Vagina (tissue), 2 donors: ENCODE results near the gene ZNF76.

ENCODE experiments used
- POLR2A ChIP-seq, 2 donors: fragments of 450-650 bp; IDR thresholded peaks; one replicate each; pipeline ENCODE4 v1.6.1; 2017; ENCODE audit warnings: antibody characterized with exemption in 2 of 2, mild to moderate bottlenecking in 2 of 2, moderate library complexity in 2 of 2
- TF ChIP-seq, protein P1 (sequence below), 3 experiments: fragments of 450-650 bp in 2 of 3; fragments of 200-600 bp in 1 of 3; sonication (generic) in 1 of 3; IDR thresholded peaks; one replicate each; pipeline ENCODE4 v1.5.1; 2017 to 2019; ENCODE audit warnings: antibody characterized with exemption in 3 of 3, mild to moderate bottlenecking in 2 of 3, moderate library complexity in 2 of 3

DNA sequence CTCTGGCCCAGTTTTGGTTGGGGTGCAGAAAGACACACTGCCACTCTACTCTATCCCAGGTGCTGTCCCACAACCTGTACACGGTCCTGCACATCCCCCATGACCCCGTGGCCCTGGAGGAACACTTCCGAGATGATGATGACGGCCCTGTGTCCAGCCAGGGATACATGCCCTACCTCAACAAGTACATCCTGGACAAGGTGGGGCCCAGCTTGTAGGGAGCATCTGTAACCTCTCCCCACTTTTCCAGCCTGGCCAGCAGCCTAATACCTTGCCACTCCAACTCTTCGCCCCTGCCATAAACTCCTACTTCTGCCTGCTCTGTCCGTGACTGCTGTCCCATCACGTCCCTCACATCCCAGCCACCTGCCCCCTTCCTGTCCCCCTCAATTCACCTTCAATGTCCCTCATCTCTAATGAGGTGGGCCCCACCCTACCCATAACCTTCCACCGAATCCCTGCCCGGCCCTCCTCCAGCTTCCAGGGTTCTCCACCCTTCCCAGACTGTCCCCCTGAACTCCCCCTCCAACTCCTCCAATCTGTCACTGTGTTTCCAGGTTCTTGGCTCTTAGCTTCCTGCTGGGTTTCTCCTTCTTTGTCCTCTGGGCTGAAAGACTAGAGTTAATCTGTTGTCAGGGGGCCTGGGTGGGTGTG lies 50.2 kb downstream of the ZNF76 start:
- TF ChIP-seq, protein P1, sequence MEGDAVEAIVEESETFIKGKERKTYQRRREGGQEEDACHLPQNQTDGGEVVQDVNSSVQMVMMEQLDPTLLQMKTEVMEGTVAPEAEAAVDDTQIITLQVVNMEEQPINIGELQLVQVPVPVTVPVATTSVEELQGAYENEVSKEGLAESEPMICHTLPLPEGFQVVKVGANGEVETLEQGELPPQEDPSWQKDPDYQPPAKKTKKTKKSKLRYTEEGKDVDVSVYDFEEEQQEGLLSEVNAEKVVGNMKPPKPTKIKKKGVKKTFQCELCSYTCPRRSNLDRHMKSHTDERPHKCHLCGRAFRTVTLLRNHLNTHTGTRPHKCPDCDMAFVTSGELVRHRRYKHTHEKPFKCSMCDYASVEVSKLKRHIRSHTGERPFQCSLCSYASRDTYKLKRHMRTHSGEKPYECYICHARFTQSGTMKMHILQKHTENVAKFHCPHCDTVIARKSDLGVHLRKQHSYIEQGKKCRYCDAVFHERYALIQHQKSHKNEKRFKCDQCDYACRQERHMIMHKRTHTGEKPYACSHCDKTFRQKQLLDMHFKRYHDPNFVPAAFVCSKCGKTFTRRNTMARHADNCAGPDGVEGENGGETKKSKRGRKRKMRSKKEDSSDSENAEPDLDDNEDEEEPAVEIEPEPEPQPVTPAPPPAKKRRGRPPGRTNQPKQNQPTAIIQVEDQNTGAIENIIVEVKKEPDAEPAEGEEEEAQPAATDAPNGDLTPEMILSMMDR (IDR thresholded peaks at IDR 0.05), result no peak
- no peak for TF ChIP-seq POLR2A (IDR thresholded peaks at IDR 0.05)
